ENCODE data around the gene NKAIN2.
"Not testable (repeated sequence)": the region's sequence is repeated elsewhere in the genome, so short reads cannot be mapped to it uniquely, and the experiment has no call there.

Gene NKAIN2

GRCh38 chr6:124123617-124124209 lies 320.0 kb downstream of the NKAIN2 start:
- DNase-seq, result no peak

- DNase-seq, result no peak
Observed at GRCh38 chr6:124131259-124131658, 327.6 kb downstream of the NKAIN2 start.

- DNase-seq, result no peak
Observed at GRCh38 chr6:124131779-124132178, 328.1 kb downstream of the NKAIN2 start.

- DNase-seq, result peak; percentile 4 to 57
Observed at GRCh38 chr6:124132256-124132655, 328.6 kb downstream of the NKAIN2 start.

GRCh38 chr6:124142852-124143251 lies 339.2 kb downstream of the NKAIN2 start:
- DNase-seq, result no peak

- no peak for DNase-seq
Observed at GRCh38 chr6:124143435-124143834, 339.8 kb downstream of the NKAIN2 start.

- no peak for DNase-seq
Observed at GRCh38 chr6:124147621-124148020, 344.0 kb downstream of the NKAIN2 start.

GRCh38 chr6:124148236-124148957 lies 344.7 kb downstream of the NKAIN2 start:
- no peak for DNase-seq

- DNase-seq, result no peak
Observed at GRCh38 chr6:124149646-124150045, 346.0 kb downstream of the NKAIN2 start.

GRCh38 chr6:124158024-124158423 lies 354.4 kb downstream of the NKAIN2 start:
- no peak for DNase-seq

GRCh38 chr6:124163676-124164075 lies 360.0 kb downstream of the NKAIN2 start:
- DNase-seq, result no peak

- DNase-seq, result no peak
Observed at GRCh38 chr6:124164343-124164742, 360.7 kb downstream of the NKAIN2 start.

GRCh38 chr6:124167249-124167648 lies 363.6 kb downstream of the NKAIN2 start:
- DNase-seq, result not testable (repeated sequence)

GRCh38 chr6:124190256-124190655 lies 386.6 kb downstream of the NKAIN2 start:
- DNase-seq, result no peak

- DNase-seq, result no peak
Observed at GRCh38 chr6:124193132-124193531, 389.5 kb downstream of the NKAIN2 start.

GRCh38 chr6:124197148-124197547 lies 393.5 kb downstream of the NKAIN2 start:
- DNase-seq, result no peak

GRCh38 chr6:124199286-124199685 lies 395.6 kb downstream of the NKAIN2 start:
- DNase-seq, result no peak

- DNase-seq, result peak in 1 of 2 experiments; percentile 53
Observed at GRCh38 chr6:124200661-124201060, 397.0 kb downstream of the NKAIN2 start.

- no peak for DNase-seq
Observed at GRCh38 chr6:124203101-124203811, 399.6 kb downstream of the NKAIN2 start.

GRCh38 chr6:124203812-124204167 lies 400.1 kb downstream of the NKAIN2 start:
- DNase-seq, result no peak

- no peak for DNase-seq
Observed at GRCh38 chr6:124205921-124206320, 402.3 kb downstream of the NKAIN2 start.

GRCh38 chr6:124223611-124224345 lies 420.1 kb downstream of the NKAIN2 start:
- no peak for DNase-seq

GRCh38 chr6:124226396-124226795 lies 422.7 kb downstream of the NKAIN2 start:
- DNase-seq, result no peak
